Vagina (tissue), 2 donors: ENCODE data around the gene PLAC1.

Experiments used
- POLR2A ChIP-seq, 2 donors: fragments of 450-650 bp; IDR thresholded peaks; one replicate each; pipeline ENCODE4 v1.6.1; 2017; ENCODE audit warnings: antibody characterized with exemption in 2 of 2, mild to moderate bottlenecking in 2 of 2, moderate library complexity in 2 of 2
- TF ChIP-seq, protein P1 (sequence below), 3 experiments: fragments of 450-650 bp in 2 of 3; fragments of 200-600 bp in 1 of 3; sonication (generic) in 1 of 3; IDR thresholded peaks; one replicate each; pipeline ENCODE4 v1.5.1; 2017 to 2019; ENCODE audit warnings: antibody characterized with exemption in 3 of 3, mild to moderate bottlenecking in 2 of 3, moderate library complexity in 2 of 3

DNA sequence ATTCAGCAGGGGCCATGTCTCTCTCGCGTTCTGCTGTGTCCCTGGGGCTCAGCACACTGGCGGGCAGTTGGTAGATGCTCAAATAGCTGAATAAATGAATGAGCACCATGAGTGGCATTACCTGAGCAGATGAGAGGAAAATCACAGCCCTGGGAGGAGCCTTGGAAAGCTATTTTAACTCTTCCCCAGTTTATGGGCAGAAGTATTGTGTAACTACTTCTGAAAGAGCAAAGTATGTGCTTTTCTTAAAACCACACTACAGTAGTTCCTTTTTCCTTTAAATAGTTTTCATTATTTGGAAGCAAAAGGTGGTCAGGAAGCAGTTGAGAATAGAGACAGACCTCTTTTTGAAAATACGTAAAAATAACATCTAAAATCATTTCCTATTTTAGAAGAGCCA lies 3.0 kb upstream of the PLAC1 start:
- TF ChIP-seq, protein P1, sequence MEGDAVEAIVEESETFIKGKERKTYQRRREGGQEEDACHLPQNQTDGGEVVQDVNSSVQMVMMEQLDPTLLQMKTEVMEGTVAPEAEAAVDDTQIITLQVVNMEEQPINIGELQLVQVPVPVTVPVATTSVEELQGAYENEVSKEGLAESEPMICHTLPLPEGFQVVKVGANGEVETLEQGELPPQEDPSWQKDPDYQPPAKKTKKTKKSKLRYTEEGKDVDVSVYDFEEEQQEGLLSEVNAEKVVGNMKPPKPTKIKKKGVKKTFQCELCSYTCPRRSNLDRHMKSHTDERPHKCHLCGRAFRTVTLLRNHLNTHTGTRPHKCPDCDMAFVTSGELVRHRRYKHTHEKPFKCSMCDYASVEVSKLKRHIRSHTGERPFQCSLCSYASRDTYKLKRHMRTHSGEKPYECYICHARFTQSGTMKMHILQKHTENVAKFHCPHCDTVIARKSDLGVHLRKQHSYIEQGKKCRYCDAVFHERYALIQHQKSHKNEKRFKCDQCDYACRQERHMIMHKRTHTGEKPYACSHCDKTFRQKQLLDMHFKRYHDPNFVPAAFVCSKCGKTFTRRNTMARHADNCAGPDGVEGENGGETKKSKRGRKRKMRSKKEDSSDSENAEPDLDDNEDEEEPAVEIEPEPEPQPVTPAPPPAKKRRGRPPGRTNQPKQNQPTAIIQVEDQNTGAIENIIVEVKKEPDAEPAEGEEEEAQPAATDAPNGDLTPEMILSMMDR (IDR thresholded peaks at IDR 0.05), result no peak
- no peak for TF ChIP-seq POLR2A (IDR thresholded peaks at IDR 0.05)
